Neural progenitor cell (in vitro differentiated cells): ENCODE results near the gene UBR3.
"Not testable (repeated sequence)": the region's sequence is repeated elsewhere in the genome, so short reads cannot be mapped to it uniquely, and the experiment has no call there.

Experiments used
- EZH2 ChIP-seq: fragments of 200-600 bp; sonication (generic); IDR thresholded peaks from 2 replicates; pipeline ENCODE4 v1.6.1; 2017; ENCODE audit warnings: antibody characterized with exemption, mild to moderate bottlenecking, moderate library complexity
- TF ChIP-seq, protein P1 (sequence below): fragments of 200-600 bp; sonication (generic); IDR thresholded peaks from 2 replicates; pipeline ENCODE4 v1.5.1; 2017; ENCODE audit warnings: antibody characterized with exemption, mild to moderate bottlenecking

DNA sequence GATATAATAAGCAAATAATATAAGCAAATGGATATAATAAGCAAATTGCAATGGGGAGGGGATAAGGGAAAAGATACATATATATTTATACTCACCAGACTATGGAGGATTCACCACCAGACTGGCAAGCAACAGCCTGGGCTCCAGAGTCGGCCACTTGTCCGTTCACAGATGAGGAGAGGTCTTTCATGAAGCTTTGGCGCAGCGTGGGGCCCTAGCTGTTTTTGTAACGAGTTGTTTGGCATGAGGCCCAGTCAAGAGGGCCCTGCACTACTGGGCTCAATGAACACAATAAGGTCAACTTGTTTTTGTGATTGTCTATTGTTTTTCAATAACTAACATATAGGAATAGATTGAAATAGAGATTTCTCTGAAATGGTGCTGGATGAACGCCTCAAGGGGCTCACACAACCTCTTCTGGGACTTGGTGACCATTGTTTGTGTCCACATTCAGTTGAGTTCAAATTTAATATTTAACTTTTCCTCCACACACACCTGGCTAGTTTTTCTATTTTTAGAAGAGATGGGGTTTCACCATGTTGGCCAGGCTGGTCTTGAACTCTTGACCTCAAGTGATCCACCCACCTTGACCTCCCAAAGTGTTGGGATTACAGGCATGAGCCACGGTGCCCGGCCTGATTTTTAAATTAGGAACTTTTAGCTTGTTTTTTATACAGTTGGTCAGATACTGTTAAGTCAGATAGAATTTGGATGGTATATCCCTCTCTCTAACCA is 21.9 kb downstream of the UBR3 start:
- not testable (repeated sequence) for TF ChIP-seq EZH2
- TF ChIP-seq, protein P1, sequence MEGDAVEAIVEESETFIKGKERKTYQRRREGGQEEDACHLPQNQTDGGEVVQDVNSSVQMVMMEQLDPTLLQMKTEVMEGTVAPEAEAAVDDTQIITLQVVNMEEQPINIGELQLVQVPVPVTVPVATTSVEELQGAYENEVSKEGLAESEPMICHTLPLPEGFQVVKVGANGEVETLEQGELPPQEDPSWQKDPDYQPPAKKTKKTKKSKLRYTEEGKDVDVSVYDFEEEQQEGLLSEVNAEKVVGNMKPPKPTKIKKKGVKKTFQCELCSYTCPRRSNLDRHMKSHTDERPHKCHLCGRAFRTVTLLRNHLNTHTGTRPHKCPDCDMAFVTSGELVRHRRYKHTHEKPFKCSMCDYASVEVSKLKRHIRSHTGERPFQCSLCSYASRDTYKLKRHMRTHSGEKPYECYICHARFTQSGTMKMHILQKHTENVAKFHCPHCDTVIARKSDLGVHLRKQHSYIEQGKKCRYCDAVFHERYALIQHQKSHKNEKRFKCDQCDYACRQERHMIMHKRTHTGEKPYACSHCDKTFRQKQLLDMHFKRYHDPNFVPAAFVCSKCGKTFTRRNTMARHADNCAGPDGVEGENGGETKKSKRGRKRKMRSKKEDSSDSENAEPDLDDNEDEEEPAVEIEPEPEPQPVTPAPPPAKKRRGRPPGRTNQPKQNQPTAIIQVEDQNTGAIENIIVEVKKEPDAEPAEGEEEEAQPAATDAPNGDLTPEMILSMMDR = not testable (repeated sequence)
